Esophagus muscularis mucosa (tissue), 4 donors: Measurements from ENCODE around the gene FADD. TPM values are rescaled to one million over a fixed set of nuclear protein-coding genes. Genes with fewer than 3 reads are reported as not detected.

Experiments used
- DNase-seq: peaks from one replicate; pipeline ENCODE4 v3.0.0-alpha.2; 2017; ENCODE audit errors: extremely low spot score
- H3K27ac ChIP-seq, 4 donors: fragments of 200-600 bp; sonication (generic); replicated peaks in 1 of 4; 1 replicate in 3 of 4; 2 replicates in 1 of 4; pipeline ENCODE4 v1.5.1; 2016 to 2019; ENCODE audit warnings: mild to moderate bottlenecking in 1 of 4
- H3K27me3 ChIP-seq, 4 donors: fragments of 200-600 bp; sonication (generic); one replicate each; pipeline versions ENCODE4 v1.5.1 to v1.6.0; 2016 to 2019
- H3K36me3 ChIP-seq, 4 donors: fragments of 200-600 bp; sonication (generic); one replicate each; pipeline ENCODE4 v1.5.1; 2016 to 2019
- H3K4me1 ChIP-seq, 4 donors: fragments of 200-600 bp; sonication (generic); one replicate each; pipeline ENCODE4 v1.5.1; 2016 to 2019
- H3K4me3 ChIP-seq, 4 donors: fragments of 200-600 bp; sonication (generic); 1 replicate in 2 of 4; 2 replicates in 2 of 4; pipeline ENCODE4 v1.5.1; 2016 to 2019; ENCODE audit warnings: mild to moderate bottlenecking in 4 of 4, moderate library complexity in 1 of 4
- H3K9me3 ChIP-seq, 4 donors: fragments of 200-600 bp; sonication (generic); 1 replicate in 3 of 4; 2 replicates in 1 of 4; pipeline ENCODE4 v1.5.1; 2016 to 2019
- EP300 ChIP-seq: sonication (generic); formaldehyde crosslinking; IDR thresholded peaks from one replicate; pipeline ENCODE4 v1.6.1; 2017; ENCODE audit warnings: antibody characterized with exemption
- POLR2A ChIP-seq: fragments of 450-650 bp; IDR thresholded peaks from one replicate; pipeline ENCODE4 v1.6.1; 2017; ENCODE audit warnings: antibody characterized with exemption, moderate library complexity, mild to moderate bottlenecking, low read depth
- POLR2AphosphoS5 ChIP-seq, 2 donors: sonication (generic); formaldehyde crosslinking; IDR thresholded peaks; one replicate each; pipeline ENCODE4 v1.6.1; 2017; ENCODE audit warnings: antibody characterized with exemption in 2 of 2
- WGBS: methylation state at CpG from one replicate; pipeline ENCODE4 v1.1.5; 2018; 5-methylcytosine and 5-hydroxymethylcytosine counted together
- intact Hi-C: fragments of 100-400 bp; cut with DNase I; formaldehyde crosslinking; loops from one replicate; pipeline ENCODE4 v1.15.1; 2023
- total RNA-seq, 4 donors: library from RNA; depleted of rRNA; stranded (reverse); fragments of >200 nt; gene quantifications; one replicate each; pipeline versions ENCODE4 v1.1.0 to v1.2.1, GENCODE V29; 2016
- TF ChIP-seq, protein P1 (sequence below), 3 experiments: fragments of 200-600 bp in 2 of 3; fragments of 450-650 bp in 1 of 3; sonication (generic) in 2 of 3; IDR thresholded peaks; one replicate each; pipeline ENCODE4 v1.5.1; 2017 to 2019; ENCODE audit warnings: antibody characterized with exemption in 3 of 3, mild to moderate bottlenecking in 2 of 3, moderate library complexity in 1 of 3

FADD gene
- total RNA-seq, 4 donors from 2014 or later, result 14.5 to 33.3 (median 21.5) TPM

DNA sequence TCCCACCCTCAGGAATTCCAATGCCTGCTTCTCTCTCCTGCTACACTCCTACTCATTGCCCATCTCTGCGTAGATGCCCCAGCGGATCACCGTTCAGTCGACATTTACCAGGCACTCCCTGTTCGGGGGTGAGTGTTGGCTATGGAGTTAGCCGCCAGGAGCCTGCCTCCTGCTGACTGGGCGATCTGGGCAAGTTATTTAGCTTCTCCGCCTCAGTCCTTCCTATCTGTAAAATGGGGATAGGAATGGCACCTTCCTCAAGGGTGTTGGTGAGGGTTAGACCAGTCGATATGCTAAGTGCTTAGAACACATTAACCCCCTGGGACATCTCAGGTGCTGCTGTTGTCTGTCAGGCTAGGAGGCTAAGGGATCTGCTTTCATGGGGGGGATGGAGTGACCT, 30.9 kb downstream of the FADD start:
- Histone ChIP-seq H3K9me3 (no peaks in the 10 kb centered on the region), H3K36me3 (no peaks in the 10 kb centered on the region), H3K27me3 (no peaks in the 10 kb centered on the region), H3K4me3 (no peak overlapping the region), H3K27ac (no peak overlapping the region), H3K4me1 (no peaks in the 10 kb centered on the region)
- intact Hi-C loops, result no loop called here
- WGBS, result 86% methylated on average over 9 of the region's 9 CpGs
- no peak for DNase-seq
- TF ChIP-seq, protein P1, sequence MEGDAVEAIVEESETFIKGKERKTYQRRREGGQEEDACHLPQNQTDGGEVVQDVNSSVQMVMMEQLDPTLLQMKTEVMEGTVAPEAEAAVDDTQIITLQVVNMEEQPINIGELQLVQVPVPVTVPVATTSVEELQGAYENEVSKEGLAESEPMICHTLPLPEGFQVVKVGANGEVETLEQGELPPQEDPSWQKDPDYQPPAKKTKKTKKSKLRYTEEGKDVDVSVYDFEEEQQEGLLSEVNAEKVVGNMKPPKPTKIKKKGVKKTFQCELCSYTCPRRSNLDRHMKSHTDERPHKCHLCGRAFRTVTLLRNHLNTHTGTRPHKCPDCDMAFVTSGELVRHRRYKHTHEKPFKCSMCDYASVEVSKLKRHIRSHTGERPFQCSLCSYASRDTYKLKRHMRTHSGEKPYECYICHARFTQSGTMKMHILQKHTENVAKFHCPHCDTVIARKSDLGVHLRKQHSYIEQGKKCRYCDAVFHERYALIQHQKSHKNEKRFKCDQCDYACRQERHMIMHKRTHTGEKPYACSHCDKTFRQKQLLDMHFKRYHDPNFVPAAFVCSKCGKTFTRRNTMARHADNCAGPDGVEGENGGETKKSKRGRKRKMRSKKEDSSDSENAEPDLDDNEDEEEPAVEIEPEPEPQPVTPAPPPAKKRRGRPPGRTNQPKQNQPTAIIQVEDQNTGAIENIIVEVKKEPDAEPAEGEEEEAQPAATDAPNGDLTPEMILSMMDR (IDR thresholded peaks at IDR 0.05), result no peak
- no peak for TF ChIP-seq EP300
- no peak for TF ChIP-seq POLR2A
- TF ChIP-seq POLR2AphosphoS5 (IDR thresholded peaks at IDR 0.05), result no peak

DNA sequence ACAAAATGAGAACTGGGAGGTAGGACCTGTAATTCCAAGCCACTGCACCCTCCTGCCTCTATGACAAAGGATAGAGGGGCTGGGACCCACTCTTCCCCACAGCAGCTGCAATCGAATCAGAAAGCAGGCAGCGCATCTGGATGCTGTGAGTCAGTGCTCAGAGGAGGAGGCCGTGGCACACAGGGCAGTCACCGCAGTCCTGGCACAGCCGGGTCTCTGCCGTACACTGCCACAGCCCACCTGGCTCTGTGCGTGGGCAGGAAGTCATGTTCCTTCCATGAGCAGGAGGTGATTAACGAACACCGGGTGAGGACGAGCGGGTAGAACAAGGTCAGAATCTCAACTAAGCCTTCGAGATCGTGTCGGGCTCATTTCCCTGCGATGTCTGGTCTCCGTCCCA, 37.2 kb downstream of the FADD start:
- no peaks in the 10 kb centered on the region for H3K9me3 ChIP-seq
- TF ChIP-seq POLR2AphosphoS5 (IDR thresholded peaks at IDR 0.05), result no peak
- TF ChIP-seq POLR2A, result no peak
- TF ChIP-seq, protein P1 (IDR thresholded peaks at IDR 0.05), result no peak
- TF ChIP-seq EP300, result no peak
- H3K36me3 ChIP-seq, result no peaks in the 10 kb centered on the region
- no peak for DNase-seq
- H3K27me3 ChIP-seq, result peaks cover 0 to 26% (median 0%) of the 10 kb centered on the region in 4 donors
- 68% methylated on average over 16 of the region's 16 CpGs for WGBS
- no peak overlapping the region for H3K4me3 ChIP-seq
- no peak overlapping the region for H3K27ac ChIP-seq
- intact Hi-C loops, result no loop called here
- no peaks in the 10 kb centered on the region for H3K4me1 ChIP-seq

DNA sequence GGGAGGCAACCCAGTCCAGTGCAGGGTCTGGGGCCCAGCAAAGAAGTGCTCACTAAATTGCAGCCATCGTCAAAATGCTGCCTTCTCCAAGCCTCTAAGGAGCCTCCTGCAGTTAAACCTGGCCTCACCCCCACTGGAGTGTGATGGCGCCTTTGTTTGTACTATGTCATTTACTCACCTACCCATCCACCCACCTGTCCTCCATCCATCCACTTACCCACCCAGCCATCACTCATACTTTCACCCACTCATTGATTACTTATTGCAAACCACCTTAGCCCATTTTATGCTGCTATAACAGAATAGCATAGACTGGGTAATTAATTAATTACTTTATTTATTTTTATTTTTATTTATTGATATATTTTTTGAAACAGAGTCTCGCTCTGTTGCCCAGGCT, 38.6 kb downstream of the FADD start:
- Histone ChIP-seq H3K27me3 (peaks cover 0 to 26% (median 0%) of the 10 kb centered on the region in 4 donors), H3K4me1 (no peaks in the 10 kb centered on the region), H3K27ac (no peak overlapping the region), H3K9me3 (no peaks in the 10 kb centered on the region), H3K36me3 (no peaks in the 10 kb centered on the region), H3K4me3 (no peak overlapping the region)
- TF ChIP-seq POLR2AphosphoS5 (IDR thresholded peaks at IDR 0.05) (no peak), EP300 (no peak), POLR2A (no peak)
- TF ChIP-seq, protein P1 (IDR thresholded peaks at IDR 0.05), result no peak
- 87% methylated on average over 3 of the region's 3 CpGs for WGBS
- DNase-seq, result no peak
- intact Hi-C loops, result no loop called here

DNA sequence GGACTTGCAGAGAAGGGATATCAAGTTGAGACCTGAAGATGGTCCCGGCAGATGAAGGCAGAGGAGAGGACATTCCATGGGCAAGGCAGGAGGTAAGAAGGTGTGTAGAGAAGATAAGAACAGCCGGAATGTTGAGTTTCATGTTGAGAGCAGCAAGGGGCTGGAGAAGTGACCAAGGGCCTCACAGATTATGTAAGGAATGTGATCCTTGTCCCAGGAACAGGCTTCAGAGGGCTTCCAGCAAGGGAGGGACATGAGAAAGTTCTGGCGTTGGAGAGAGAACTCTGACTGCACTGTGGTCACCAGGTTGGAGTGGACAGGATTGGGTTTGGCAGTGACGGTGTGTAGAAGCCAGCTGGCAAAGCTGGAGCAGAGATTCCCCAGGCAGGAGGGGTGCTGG, 39.8 kb downstream of the FADD start:
- H3K9me3 ChIP-seq, result no peaks in the 10 kb centered on the region
- H3K27me3 ChIP-seq, result peaks cover 0 to 26% (median 0%) of the 10 kb centered on the region in 4 donors
- 76% methylated on average over 4 of the region's 4 CpGs for WGBS
- no peak overlapping the region for H3K27ac ChIP-seq
- H3K4me3 ChIP-seq, result no peak overlapping the region
- DNase-seq, result no peak
- intact Hi-C loops, result no loop called here
- H3K36me3 ChIP-seq, result no peaks in the 10 kb centered on the region
- peaks cover 0 to 6% (median 3%) of the 10 kb centered on the region in 4 donors for H3K4me1 ChIP-seq
- TF ChIP-seq POLR2AphosphoS5 (IDR thresholded peaks at IDR 0.05) (no peak), POLR2A (no peak), EP300 (no peak)
- TF ChIP-seq, protein P1 (IDR thresholded peaks at IDR 0.05), result no peak
